Loucy (cell line): Measurements from ENCODE around the gene HOXA6.

ENCODE experiments used
- EZH2phosphoT487 ChIP-seq: fragments of 200-600 bp; IDR thresholded peaks from 2 replicates; pipeline ENCODE4 v1.6.1; 2018; ENCODE audit warnings: antibody characterized with exemption, mild to moderate bottlenecking, moderate library complexity, borderline replicate concordance
- TF ChIP-seq, protein P1 (sequence below): fragments of 200-600 bp; sonication (generic); conservative IDR thresholded peaks from 2 replicates; pipeline ENCODE4 v1.5.1; 2014; ENCODE audit warnings: mild to moderate bottlenecking, antibody characterized with exemption, low read length

DNA sequence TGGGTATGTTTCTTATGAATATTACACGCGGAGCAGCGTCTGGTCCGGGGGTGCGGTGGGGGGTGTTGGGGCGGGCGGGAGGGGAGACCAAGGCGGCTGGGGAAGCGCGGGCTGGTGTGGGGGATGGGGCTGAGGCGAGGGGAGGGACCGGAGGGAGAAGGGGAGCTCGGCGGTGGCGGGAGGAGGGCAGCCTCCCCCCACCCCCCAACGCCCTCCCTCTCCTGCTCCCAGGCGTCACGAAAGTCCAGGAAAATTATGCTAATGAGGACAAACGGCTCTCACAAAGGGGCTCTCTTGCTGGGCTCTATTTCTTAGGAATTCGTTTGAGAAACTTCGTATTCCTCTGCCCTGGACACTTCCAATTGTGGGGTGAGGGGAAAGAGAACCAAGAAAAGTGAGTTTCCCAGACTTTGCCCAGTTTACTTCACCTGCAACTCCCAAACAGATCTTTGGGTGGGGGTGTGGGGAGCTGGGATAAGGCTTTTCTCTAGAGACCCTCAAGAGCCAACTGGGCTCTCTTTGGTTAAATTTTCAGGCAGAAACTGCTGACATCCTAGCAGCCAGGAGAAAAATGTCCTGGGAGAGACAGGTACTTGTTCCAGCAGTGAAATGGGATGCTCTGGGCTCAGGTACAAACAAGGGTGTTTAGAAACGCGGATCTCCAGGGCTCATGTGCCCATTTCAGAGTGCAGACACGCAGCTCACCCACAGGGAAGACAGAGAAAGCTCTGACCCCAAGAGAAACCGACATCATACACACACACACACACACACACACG is 33.4 kb downstream of the HOXA6 start:
- TF ChIP-seq, protein P1, sequence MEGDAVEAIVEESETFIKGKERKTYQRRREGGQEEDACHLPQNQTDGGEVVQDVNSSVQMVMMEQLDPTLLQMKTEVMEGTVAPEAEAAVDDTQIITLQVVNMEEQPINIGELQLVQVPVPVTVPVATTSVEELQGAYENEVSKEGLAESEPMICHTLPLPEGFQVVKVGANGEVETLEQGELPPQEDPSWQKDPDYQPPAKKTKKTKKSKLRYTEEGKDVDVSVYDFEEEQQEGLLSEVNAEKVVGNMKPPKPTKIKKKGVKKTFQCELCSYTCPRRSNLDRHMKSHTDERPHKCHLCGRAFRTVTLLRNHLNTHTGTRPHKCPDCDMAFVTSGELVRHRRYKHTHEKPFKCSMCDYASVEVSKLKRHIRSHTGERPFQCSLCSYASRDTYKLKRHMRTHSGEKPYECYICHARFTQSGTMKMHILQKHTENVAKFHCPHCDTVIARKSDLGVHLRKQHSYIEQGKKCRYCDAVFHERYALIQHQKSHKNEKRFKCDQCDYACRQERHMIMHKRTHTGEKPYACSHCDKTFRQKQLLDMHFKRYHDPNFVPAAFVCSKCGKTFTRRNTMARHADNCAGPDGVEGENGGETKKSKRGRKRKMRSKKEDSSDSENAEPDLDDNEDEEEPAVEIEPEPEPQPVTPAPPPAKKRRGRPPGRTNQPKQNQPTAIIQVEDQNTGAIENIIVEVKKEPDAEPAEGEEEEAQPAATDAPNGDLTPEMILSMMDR = no peak
- TF ChIP-seq EZH2phosphoT487 = no peak
